ENCODE measurements around the gene CFAP20. TPM values are rescaled to one million over a fixed set of nuclear protein-coding genes. Genes with fewer than 3 reads are reported as not detected.

The CFAP20 gene
- total RNA-seq, 1 donor from 2014 or later: 26.5 TPM

- no peak overlapping the region for H3K4me3 Mint-ChIP-seq (ENCODE audit: unreplicated experiment)
- H3K4me1 Mint-ChIP-seq (ENCODE audit: low read depth): peaks cover 15% of the 10 kb centered on the region
- H3K27me3 Mint-ChIP-seq (ENCODE audit: low read depth): no peaks in the 10 kb centered on the region
- DNase-seq (ENCODE audit: low spot score): no peak
- TF ChIP-seq CTCF (IDR thresholded peaks at IDR 0.05): no peak
- H3K9me3 Mint-ChIP-seq (ENCODE audit: low read depth): no peaks in the 10 kb centered on the region
- no peak overlapping the region for H3K27ac Mint-ChIP-seq (ENCODE audit: unreplicated experiment)
- H3K36me3 Mint-ChIP-seq (ENCODE audit: low read depth): peaks cover 27% of the 10 kb centered on the region
Observed at GRCh38 chr16:58114827-58115825, 14.1 kb downstream of the CFAP20 start.

- H3K9me3 Mint-ChIP-seq (ENCODE audit: low read depth): no peaks in the 10 kb centered on the region
- TF ChIP-seq CTCF (IDR thresholded peaks at IDR 0.05): no peak
- no peak overlapping the region for H3K4me3 Mint-ChIP-seq (ENCODE audit: unreplicated experiment)
- no peaks in the 10 kb centered on the region for H3K27me3 Mint-ChIP-seq (ENCODE audit: low read depth)
- no peak overlapping the region for H3K27ac Mint-ChIP-seq (ENCODE audit: unreplicated experiment)
- DNase-seq (ENCODE audit: low spot score): peak; percentile 27
- peaks cover 27% of the 10 kb centered on the region for H3K36me3 Mint-ChIP-seq (ENCODE audit: low read depth)
- peaks cover 5% of the 10 kb centered on the region for H3K4me1 Mint-ChIP-seq (ENCODE audit: low read depth)
Observed at GRCh38 chr16:58111302-58111627, 17.9 kb downstream of the CFAP20 start.

- Mint-ChIP-seq H3K27me3 (ENCODE audit: low read depth) (no peaks in the 10 kb centered on the region), H3K4me3 (ENCODE audit: unreplicated experiment) (no peak overlapping the region), H3K9me3 (ENCODE audit: low read depth) (no peaks in the 10 kb centered on the region), H3K36me3 (ENCODE audit: low read depth) (peaks cover 25% of the 10 kb centered on the region), H3K4me1 (ENCODE audit: low read depth) (peaks cover 5% of the 10 kb centered on the region), H3K27ac (ENCODE audit: unreplicated experiment) (no peak overlapping the region)
- DNase-seq (ENCODE audit: low spot score): peak; percentile 55
- TF ChIP-seq CTCF (IDR thresholded peaks at IDR 0.05): no peak
Observed at GRCh38 chr16:58110571-58111301, 18.4 kb downstream of the CFAP20 start.

- Mint-ChIP-seq H3K27ac (ENCODE audit: unreplicated experiment) (no peak overlapping the region), H3K4me3 (ENCODE audit: unreplicated experiment) (no peak overlapping the region), H3K9me3 (ENCODE audit: low read depth) (no peaks in the 10 kb centered on the region), H3K27me3 (ENCODE audit: low read depth) (no peaks in the 10 kb centered on the region), H3K36me3 (ENCODE audit: low read depth) (peaks cover 20% of the 10 kb centered on the region), H3K4me1 (ENCODE audit: low read depth) (peaks cover 5% of the 10 kb centered on the region)
- TF ChIP-seq CTCF (IDR thresholded peaks at IDR 0.05): no peak
- peak; percentile 51 for DNase-seq (ENCODE audit: low spot score)
Observed at GRCh38 chr16:58109881-58110280, 19.3 kb downstream of the CFAP20 start.

DNA sequence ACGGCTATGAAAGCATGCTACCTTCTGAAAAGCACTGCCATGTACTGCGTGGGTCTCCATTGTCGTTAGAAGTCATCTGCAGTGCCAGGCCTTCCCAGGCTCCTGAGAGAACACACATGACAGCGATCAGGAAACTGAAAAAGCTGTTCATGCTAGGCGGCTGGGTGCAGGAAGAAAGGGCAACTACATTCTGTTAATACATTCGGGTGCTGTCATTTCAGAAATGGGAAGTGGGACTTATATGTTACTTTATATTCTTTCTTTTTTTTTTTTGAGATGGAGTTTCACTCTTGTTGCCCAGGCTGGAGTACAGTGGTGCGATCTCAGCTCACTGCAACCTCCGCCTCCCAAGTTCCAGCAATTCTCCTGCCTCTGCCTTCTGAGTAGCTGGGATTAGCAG, 19.9 kb downstream of the CFAP20 start:
- Mint-ChIP-seq H3K27ac (ENCODE audit: unreplicated experiment) (no peak overlapping the region), H3K27me3 (ENCODE audit: low read depth) (no peaks in the 10 kb centered on the region), H3K36me3 (ENCODE audit: low read depth) (peaks cover 15% of the 10 kb centered on the region), H3K9me3 (ENCODE audit: low read depth) (no peaks in the 10 kb centered on the region), H3K4me3 (ENCODE audit: unreplicated experiment) (no peak overlapping the region), H3K4me1 (ENCODE audit: low read depth) (peaks cover 5% of the 10 kb centered on the region)
- TF ChIP-seq CTCF (IDR thresholded peaks at IDR 0.05): no peak
- no peak for DNase-seq (ENCODE audit: low spot score)

Measured in chondrocyte (in vitro differentiated cells).